Liver (tissue), 9 donors: ENCODE measurements around the gene PLA1A. TPM values are rescaled to one million over a fixed set of nuclear protein-coding genes. Genes with fewer than 3 reads are reported as not detected.

Experiments used
- DNase-seq: peaks from one replicate; pipeline ENCODE4 v3.0.0-alpha.2; 2017; ENCODE audit warnings: low spot score
- H3K27ac ChIP-seq, 2 donors: one replicate each; pipeline ENCODE4 v1.7.0; 2013; ENCODE audit warnings: inconsistent platforms in 2 of 2, low read length in 2 of 2, control low read depth in 1 of 2, low read depth in 1 of 2, mild to moderate bottlenecking in 1 of 2
- H3K27me3 ChIP-seq, 4 donors: one replicate each; pipeline versions ENCODE4 v1.6.1 to v1.7.0; 2013; ENCODE audit warnings: low read length in 3 of 4, inconsistent platforms in 1 of 4, mild to moderate bottlenecking in 1 of 4, moderate library complexity in 1 of 4; ENCODE audit not compliant: control insufficient read depth in 4 of 4, insufficient read depth in 4 of 4
- H3K36me3 ChIP-seq, 4 donors: one replicate each; pipeline versions ENCODE4 v1.6.1 to v1.7.0; 2013; ENCODE audit warnings: low read length in 3 of 4, mild to moderate bottlenecking in 3 of 4, low read depth in 1 of 4, moderate library complexity in 1 of 4; ENCODE audit not compliant: control insufficient read depth in 4 of 4, insufficient read depth in 3 of 4
- H3K4me1 ChIP-seq, 4 donors: one replicate each; pipeline versions ENCODE4 v1.6.1 to v1.7.0; 2013; ENCODE audit warnings: low read length in 3 of 4, mild to moderate bottlenecking in 3 of 4, moderate library complexity in 1 of 4; ENCODE audit not compliant: control insufficient read depth in 4 of 4, insufficient read depth in 4 of 4
- H3K4me3 ChIP-seq, 3 donors: one replicate each; pipeline versions ENCODE4 v1.6.1 to v1.7.0; 2013; ENCODE audit warnings: low read length in 3 of 3, control low read depth in 1 of 3, low read depth in 1 of 3, mild to moderate bottlenecking in 1 of 3
- H3K9ac ChIP-seq, 2 donors: one replicate each; pipeline ENCODE4 v1.7.0; 2013; ENCODE audit warnings: low read length in 2 of 2, mild to moderate bottlenecking in 2 of 2, moderate library complexity in 2 of 2, control low read depth in 1 of 2, low read depth in 1 of 2
- H3K9me3 ChIP-seq, 4 donors: one replicate each; pipeline versions ENCODE4 v1.6.1 to v1.7.0; 2013; ENCODE audit warnings: low read length in 3 of 4; ENCODE audit not compliant: control insufficient read depth in 4 of 4
- CTCF ChIP-seq: fragments of 150-350 bp; IDR thresholded peaks from 2 replicates; pipeline ENCODE4 v1.5.1; 2017; ENCODE audit warnings: improper control_type of control experiment, low read depth, low read length; ENCODE audit not compliant: missing input control
- EGR1 ChIP-seq, 2 donors: IDR thresholded peaks; 2 replicates each; pipeline ENCODE4 v1.6.1; 2016 to 2018; ENCODE audit warnings: antibody characterized with exemption in 2 of 2, low read depth in 2 of 2
- HNF4A ChIP-seq, 2 donors: conservative IDR thresholded peaks; 2 replicates each; pipeline ENCODE4 v1.6.1; 2016; ENCODE audit warnings: antibody characterized with exemption in 2 of 2, mild to moderate bottlenecking in 2 of 2
- JUND ChIP-seq, 2 donors: IDR thresholded peaks; 2 replicates each; pipeline ENCODE4 v1.6.1; 2016; ENCODE audit warnings: antibody characterized with exemption in 2 of 2
- NR2F2 ChIP-seq: IDR thresholded peaks from 2 replicates; pipeline ENCODE4 v1.6.1; 2016; ENCODE audit warnings: antibody characterized with exemption
- RAD21 ChIP-seq, 2 donors: IDR thresholded peaks; 2 replicates each; pipeline ENCODE4 v1.6.1; 2016; ENCODE audit warnings: antibody characterized with exemption in 2 of 2, mild to moderate bottlenecking in 2 of 2
- REST ChIP-seq: IDR thresholded peaks from 2 replicates; pipeline ENCODE4 v1.6.1; 2016; ENCODE audit warnings: antibody characterized with exemption, mild to moderate bottlenecking
- SP1 ChIP-seq: IDR thresholded peaks from 2 replicates; pipeline ENCODE4 v1.6.1; 2018; ENCODE audit warnings: antibody characterized with exemption, mild to moderate bottlenecking
- ZBTB33 ChIP-seq: IDR thresholded peaks from 2 replicates; pipeline ENCODE4 v1.6.1; 2016; ENCODE audit warnings: antibody characterized with exemption
- WGBS: extraction: QIAGEN DNeasy Blood & Tissue Kit; methylation state at CpG from one replicate; pipeline ENCODE4 v1.1.7; 2013; 5-methylcytosine and 5-hydroxymethylcytosine counted together
- polyA plus RNA-seq, 2 donors: library from polyadenylated mRNA; stranded (reverse) in 1 of 2; unstranded in 1 of 2; fragments of 200-250 nt in 1 of 2; fragments of >200 nt in 1 of 2; fragmentation: Nextera tagmentation in 1 of 2; extraction: Ambion mirVana in 1 of 2; gene quantifications; one replicate each; pipeline versions ENCODE4 v1.2.1 to v1.2.3, GENCODE V29; 2013 to 2015
- total RNA-seq, 2 donors: library from RNA; depleted of rRNA; stranded (reverse); fragments of >200 nt; gene quantifications; one replicate each; pipeline ENCODE4 v1.2.3, GENCODE V29; 2014
- donor health status: healthy.
- donor health status: healthy.
- donor health status: healthy.
- donor health status: healthy.
- donor health status: healthy.

Gene PLA1A
- total and polyA plus RNA-seq, 4 donors, result 6.0 to 63.9 (median 33.0) TPM

GRCh38 chr3:119625451-119626153 lies 27.9 kb downstream of the PLA1A start:
- Histone ChIP-seq H3K27ac (no peak overlapping the region), H3K9ac (no peak overlapping the region)

More at GRCh38 chr3:119625451-119626153, 27.9 kb downstream of the PLA1A start:
- 91% methylated on average over 8 of the region's 8 CpGs for WGBS
- H3K4me1 ChIP-seq, result no peaks in the 10 kb centered on the region
- peaks cover 0 to 12% (median 6%) of the 10 kb centered on the region in 4 donors for H3K36me3 ChIP-seq
- H3K9me3 ChIP-seq, result no peaks in the 10 kb centered on the region
- no peak for TF ChIP-seq NR2F2
- no peak for TF ChIP-seq CTCF
- TF ChIP-seq ZBTB33, result no peak
- no peak for TF ChIP-seq EGR1 (IDR thresholded peaks at IDR 0.05; ENCODE audit: low read depth in 2 of 2)
- TF ChIP-seq RAD21 (IDR thresholded peaks at IDR 0.05), result no peak
- no peak for TF ChIP-seq SP1
- TF ChIP-seq HNF4A (conservative IDR thresholded peaks at IDR 0.05), result no peak
- TF ChIP-seq REST, result no peak
- TF ChIP-seq JUND (IDR thresholded peaks at IDR 0.05), result no peak
- no peak for DNase-seq
- H3K4me3 ChIP-seq, result no peak overlapping the region
- H3K27me3 ChIP-seq, result no peaks in the 10 kb centered on the region
